HepG2 (cell line): ENCODE measurements around the gene THSD4.

Experiments
- CTCF ChIP-seq: sonication (generic); formaldehyde crosslinking; IDR thresholded peaks from 2 replicates; pipeline ENCODE4 v1.5.0; 2020; ENCODE audit warnings: mild to moderate bottlenecking, missing genetic modification reagents, moderate library complexity
- GTF2F1 ChIP-seq: fragments of 150-350 bp; IDR thresholded peaks from 2 replicates; pipeline ENCODE4 v1.6.1; 2014; ENCODE audit warnings: low read length
- KDM5A ChIP-seq: fragments of 200-600 bp; sonication (generic); IDR thresholded peaks from 2 replicates; pipeline ENCODE4 v1.7.0; 2018; ENCODE audit warnings: antibody characterized with exemption, mild to moderate bottlenecking, low read length, borderline replicate concordance
- POLR2A ChIP-seq, 2 experiments: IDR thresholded peaks; 2 replicates each; pipeline ENCODE4 v1.6.1; 2011; ENCODE audit warnings: low read depth in 2 of 2, low read length in 2 of 2, mild to moderate bottlenecking in 1 of 2, moderate library complexity in 1 of 2; ENCODE audit not compliant: insufficient read depth in 1 of 2
- SP2 ChIP-seq: sonication (generic); formaldehyde crosslinking; IDR thresholded peaks from 2 replicates; pipeline ENCODE4 v1.5.1; 2020; ENCODE audit warnings: mild to moderate bottlenecking, missing genetic modification reagents
- ZNF331 ChIP-seq: sonication (generic); formaldehyde crosslinking; IDR thresholded peaks from 2 replicates; pipeline ENCODE4 v1.4.0; 2020; ENCODE audit warnings: missing genetic modification reagents
- TF ChIP-seq, protein P1 (sequence below): IDR thresholded peaks from 2 replicates; pipeline ENCODE4 v1.6.1; 2012; ENCODE audit warnings: low read depth, low read length, improper control_type of control experiment
- TF ChIP-seq, protein P2 (sequence below), 2 experiments: fragments of 450-650 bp in 1 of 2; sonication (generic) in 1 of 2; formaldehyde crosslinking; IDR thresholded peaks; 2 replicates each; pipeline versions ENCODE4 v1.5.0 to v1.8.0; 2020 to 2022; ENCODE audit warnings: mild to moderate bottlenecking in 1 of 2, missing genetic modification reagents in 1 of 2
- TF ChIP-seq, protein P3 (sequence below): IDR thresholded peaks from 2 replicates; pipeline ENCODE4 v1.6.1; 2016; ENCODE audit warnings: missing compliant biosample characterization, missing genetic modification reagents, borderline replicate concordance

DNA sequence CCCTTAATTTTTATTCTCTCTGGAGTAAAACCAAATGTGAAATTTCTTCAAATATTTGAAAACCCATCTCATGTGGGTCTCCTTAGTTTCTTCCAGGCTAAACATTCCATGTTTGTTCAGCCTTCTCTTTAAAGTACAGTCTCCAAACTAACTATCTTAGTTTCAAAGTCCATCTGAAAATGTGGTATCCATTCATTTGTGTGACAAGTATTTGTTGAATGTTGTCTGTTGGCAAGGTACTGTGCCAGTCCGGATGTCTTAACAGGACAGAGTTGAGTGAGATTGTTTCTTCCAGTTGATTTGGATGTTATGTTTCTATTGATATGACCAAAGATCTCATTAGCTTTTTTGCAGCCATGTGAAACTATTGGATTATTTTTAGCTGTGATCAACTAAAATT lies 347.4 kb downstream of the THSD4 start:
- TF ChIP-seq POLR2A (IDR thresholded peaks at IDR 0.05; ENCODE audit: insufficient read depth in 1 of 2, low read depth in 2 of 2, low read length in 2 of 2) = no peak
- TF ChIP-seq SP2 (CRISPR knock-in tag) = no peak
- TF ChIP-seq KDM5A = no peak
- TF ChIP-seq ZNF331 (CRISPR knock-in tag) = no peak
- no peak for TF ChIP-seq CTCF (CRISPR knock-in tag)
- no peak for TF ChIP-seq GTF2F1
- TF ChIP-seq, protein P1, sequence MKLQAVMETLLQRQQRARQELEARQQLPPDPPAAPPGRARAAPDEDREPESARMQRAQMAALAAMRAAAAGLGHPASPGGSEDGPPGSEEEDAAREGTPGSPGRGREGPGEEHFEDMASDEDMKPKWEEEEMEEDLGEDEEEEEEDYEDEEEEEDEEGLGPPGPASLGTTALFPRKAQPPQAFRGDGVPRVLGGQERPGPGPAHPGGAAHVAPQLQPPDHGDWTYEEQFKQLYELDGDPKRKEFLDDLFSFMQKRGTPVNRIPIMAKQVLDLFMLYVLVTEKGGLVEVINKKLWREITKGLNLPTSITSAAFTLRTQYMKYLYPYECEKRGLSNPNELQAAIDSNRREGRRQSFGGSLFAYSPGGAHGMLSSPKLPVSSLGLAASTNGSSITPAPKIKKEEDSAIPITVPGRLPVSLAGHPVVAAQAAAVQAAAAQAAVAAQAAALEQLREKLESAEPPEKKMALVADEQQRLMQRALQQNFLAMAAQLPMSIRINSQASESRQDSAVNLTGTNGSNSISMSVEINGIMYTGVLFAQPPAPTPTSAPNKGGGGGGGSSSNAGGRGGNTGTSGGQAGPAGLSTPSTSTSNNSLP = no peak
- TF ChIP-seq, protein P2, sequence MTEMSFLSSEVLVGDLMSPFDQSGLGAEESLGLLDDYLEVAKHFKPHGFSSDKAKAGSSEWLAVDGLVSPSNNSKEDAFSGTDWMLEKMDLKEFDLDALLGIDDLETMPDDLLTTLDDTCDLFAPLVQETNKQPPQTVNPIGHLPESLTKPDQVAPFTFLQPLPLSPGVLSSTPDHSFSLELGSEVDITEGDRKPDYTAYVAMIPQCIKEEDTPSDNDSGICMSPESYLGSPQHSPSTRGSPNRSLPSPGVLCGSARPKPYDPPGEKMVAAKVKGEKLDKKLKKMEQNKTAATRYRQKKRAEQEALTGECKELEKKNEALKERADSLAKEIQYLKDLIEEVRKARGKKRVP (CRISPR knock-in tag; IDR thresholded peaks at IDR 0.05) = no peak
- TF ChIP-seq, protein P3, sequence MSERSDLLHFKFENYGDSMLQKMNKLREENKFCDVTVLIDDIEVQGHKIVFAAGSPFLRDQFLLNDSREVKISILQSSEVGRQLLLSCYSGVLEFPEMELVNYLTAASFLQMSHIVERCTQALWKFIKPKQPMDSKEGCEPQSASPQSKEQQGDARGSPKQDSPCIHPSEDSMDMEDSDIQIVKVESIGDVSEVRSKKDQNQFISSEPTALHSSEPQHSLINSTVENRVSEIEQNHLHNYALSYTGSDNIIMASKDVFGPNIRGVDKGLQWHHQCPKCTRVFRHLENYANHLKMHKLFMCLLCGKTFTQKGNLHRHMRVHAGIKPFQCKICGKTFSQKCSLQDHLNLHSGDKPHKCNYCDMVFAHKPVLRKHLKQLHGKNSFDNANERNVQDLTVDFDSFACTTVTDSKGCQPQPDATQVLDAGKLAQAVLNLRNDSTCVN (CRISPR knock-in tag) = no peak
